H1 (cell line): ENCODE measurements around the gene ARRB1. TPM values are rescaled to one million over a fixed set of nuclear protein-coding genes. Genes with fewer than 3 reads are reported as not detected.

Source experiments
- CHD7 ChIP-seq: fragments of 300-600 bp; sonication (generic); IDR thresholded peaks from 2 replicates; pipeline ENCODE4 v1.7.1; 2012; ENCODE audit warnings: low read length, moderate library complexity, mild to moderate bottlenecking, inconsistent platforms; ENCODE audit not compliant: insufficient replicate concordance
- polyA plus RNA-seq, 7 experiments: library from polyadenylated mRNA; depleted of rRNA in 3 of 7; stranded (reverse) in 5 of 7; unstranded in 2 of 7; fragments of >200 nt in 5 of 7; fragments of 200-250 nt in 2 of 7; gene quantifications; 1 replicate in 5 of 7; 2 replicates in 1 of 7; 4 replicates in 1 of 7; pipeline versions ENCODE4 v1.2.1 to v1.2.3, GENCODE V29; 2011 to 2013; ENCODE audit warnings: missing spikeins in 2 of 7, mixed read lengths in 2 of 7
- total RNA-seq: library from RNA; stranded (reverse); fragmentation: NEBNext Ultra II Directional; extraction: Animal tissue kit (Norgen Biotek cat#: 25700); gene quantifications from 2 replicates; pipeline ENCODE4 v1.2.1, GENCODE V29; 2021

The ARRB1 gene
- total and polyA plus RNA-seq, 2 of the 8 experiments (the other 6 are each of a cell fraction or from before 2014, with no cell fraction given), result 9.4 to 31.8 TPM

GRCh38 chr11:75272391-75272790, 79.1 kb downstream of the ARRB1 start (continued):
- TF ChIP-seq CHD7, result no peak
